Left ventricle myocardium inferior (tissue), 1 donor: ENCODE results near the gene ELAC1. TPM values are rescaled to one million over a fixed set of nuclear protein-coding genes. Genes with fewer than 3 reads are reported as not detected.

Experiments used
- DNase-seq: peaks from one replicate; pipeline ENCODE4 v3.0.0-alpha.2; 2020
- H3K27ac ChIP-seq: fragments of 200-600 bp; replicated peaks from 2 replicates; pipeline ENCODE4 v1.8.0; 2021
- H3K27me3 ChIP-seq: fragments of 200-600 bp; 2 replicates; pipeline ENCODE4 v1.8.0; 2021; ENCODE audit warnings: low read depth
- H3K36me3 ChIP-seq: fragments of 200-600 bp; 2 replicates; pipeline ENCODE4 v1.8.0; 2021
- H3K4me1 ChIP-seq: fragments of 200-600 bp; 2 replicates; pipeline ENCODE4 v1.8.0; 2021
- H3K4me3 ChIP-seq: fragments of 200-600 bp; 2 replicates; pipeline ENCODE4 v1.8.0; 2021; ENCODE audit warnings: mild to moderate bottlenecking, moderate library complexity
- H3K9me3 ChIP-seq: fragments of 200-600 bp; replicated peaks from 2 replicates; pipeline ENCODE4 v1.8.0; 2021
- CTCF ChIP-seq: fragments of 200-600 bp; IDR thresholded peaks from 2 replicates; pipeline ENCODE4 v1.8.0; 2021; ENCODE audit warnings: antibody characterized with exemption, mild to moderate bottlenecking, borderline replicate concordance
- intact Hi-C: fragments of 100-400 bp; cut with micrococcal nuclease; formaldehyde crosslinking; loops from one replicate; pipeline ENCODE4 v1.11.0; 2022
- total RNA-seq: library from RNA; stranded (reverse); fragmentation: NEBNext Ultra II Directional; extraction: Animal tissue kit (Norgen Biotek cat#: 25700); gene quantifications from one replicate; pipeline ENCODE4 v1.2.1, GENCODE V29; 2021
- donor health status: DM: no; HTN: yes; CAD: no; lungs with severe emphysema.

The ELAC1 gene
- total RNA-seq, 1 donor from 2014 or later, result 5.2 TPM

- peaks cover 41% of the 10 kb centered on the region for H3K4me1 ChIP-seq
- no peak overlapping the region for H3K4me3 ChIP-seq
- H3K27ac ChIP-seq, result no peak overlapping the region
- H3K27me3 ChIP-seq, result no peaks in the 10 kb centered on the region
- peaks cover 3% of the 10 kb centered on the region for H3K9me3 ChIP-seq
- intact Hi-C loops, result no loop called here
- no peaks in the 10 kb centered on the region for H3K36me3 ChIP-seq
- no peak for DNase-seq
- no peak for TF ChIP-seq CTCF
These were observed 38.4 kb downstream of the ELAC1 start for GRCh38 chr18:51006061-51006818.

GRCh38 chr18:51006948-51007789 is 39.3 kb downstream of the ELAC1 start:
- Histone ChIP-seq H3K9me3 (peaks cover 2% of the 10 kb centered on the region), H3K27ac (no peak overlapping the region), H3K4me3 (no peak overlapping the region), H3K36me3 (no peaks in the 10 kb centered on the region), H3K27me3 (no peaks in the 10 kb centered on the region), H3K4me1 (peaks cover 41% of the 10 kb centered on the region)
- intact Hi-C loops, result no loop called here
- DNase-seq, result no peak
- TF ChIP-seq CTCF, result no peak

- no peak for TF ChIP-seq CTCF
- Histone ChIP-seq H3K9me3 (no peaks in the 10 kb centered on the region), H3K4me1 (peaks cover 41% of the 10 kb centered on the region), H3K36me3 (no peaks in the 10 kb centered on the region), H3K4me3 (no peak overlapping the region), H3K27me3 (no peaks in the 10 kb centered on the region), H3K27ac (no peak overlapping the region)
- intact Hi-C loops, result no loop called here
- no peak for DNase-seq
These were observed 39.9 kb downstream of the ELAC1 start for GRCh38 chr18:51007790-51008139.

GRCh38 chr18:51009072-51009471 is 41.2 kb downstream of the ELAC1 start:
- Histone ChIP-seq H3K4me3 (no peak overlapping the region), H3K36me3 (no peaks in the 10 kb centered on the region), H3K27ac (no peak overlapping the region), H3K4me1 (peaks cover 41% of the 10 kb centered on the region), H3K27me3 (no peaks in the 10 kb centered on the region), H3K9me3 (no peaks in the 10 kb centered on the region)
- DNase-seq, result no peak
- TF ChIP-seq CTCF, result no peak
- intact Hi-C loops, result no loop called here

- Histone ChIP-seq H3K9me3 (no peaks in the 10 kb centered on the region), H3K27ac (no peak overlapping the region), H3K4me3 (no peak overlapping the region), H3K4me1 (peaks cover 41% of the 10 kb centered on the region), H3K27me3 (no peaks in the 10 kb centered on the region), H3K36me3 (no peaks in the 10 kb centered on the region)
- TF ChIP-seq CTCF, result no peak
- DNase-seq, result no peak
- intact Hi-C loops, result no loop called here
These were observed 42.4 kb downstream of the ELAC1 start for GRCh38 chr18:51010218-51010617.
